Activated B cell treated with CpG ODN at 0.5 μM for 24 hours (primary cell): ENCODE data around the gene GPD1. TPM values are rescaled to one million over a fixed set of nuclear protein-coding genes. Genes with fewer than 3 reads are reported as not detected.

ENCODE experiments used
- ATAC-seq: fragments of 200-7000 bp; cut with Tn5 transposase; one replicate; pipeline ENCODE4 v1.10.0; 2021; ENCODE audit warnings: low read depth, mild to moderate bottlenecking, moderate library complexity
- CTCF ChIA-PET: fragments of 350-600 bp; sonication (Branson Sonifier 250); formaldehyde crosslinking; loops from one replicate; lab custom pipeline; 2021; ENCODE audit warnings: antibody characterized with exemption; lab: Charles Lee
- POLR2A ChIA-PET: fragments of 350-600 bp; sonication (Branson Sonifier 250); formaldehyde crosslinking; loops from one replicate; lab custom pipeline; 2021; ENCODE audit warnings: antibody characterized with exemption; lab: Charles Lee
- DNase-seq: peaks from one replicate; pipeline ENCODE4 v3.0.0; 2022
- H3K27ac Mint-ChIP-seq: one replicate; pipeline ENCODE4 v1.8.0; 2020; ENCODE audit warnings: mixed read lengths
- H3K27me3 Mint-ChIP-seq: one replicate; pipeline ENCODE4 v1.8.0; 2021; ENCODE audit warnings: mixed read lengths
- H3K36me3 Mint-ChIP-seq: one replicate; pipeline ENCODE4 v1.8.0; 2021; ENCODE audit warnings: low read depth, mixed read lengths
- H3K4me1 Mint-ChIP-seq: one replicate; pipeline ENCODE4 v1.8.0; 2021; ENCODE audit warnings: mixed read lengths
- H3K4me3 Mint-ChIP-seq: one replicate; pipeline ENCODE4 v1.8.0; 2020; ENCODE audit warnings: mild to moderate bottlenecking, mixed read lengths
- H3K9me3 Mint-ChIP-seq: one replicate; pipeline ENCODE4 v1.8.0; 2020; ENCODE audit warnings: mixed read lengths
- intact Hi-C: fragments of 100-400 bp; cut with micrococcal nuclease; formaldehyde crosslinking; loops from one replicate; pipeline ENCODE4 v1.15.1; 2024
- total RNA-seq: library from RNA; stranded (reverse); gene quantifications from 2 replicates; pipeline ENCODE4 v1.2.3, GENCODE V29; 2022
- TF ChIP-seq, protein P1 (sequence below): fragments of 200-600 bp; IDR thresholded peaks from one replicate; pipeline ENCODE4 v1.8.0; 2022; ENCODE audit warnings: antibody characterized with exemption, mild to moderate bottlenecking

Gene GPD1
- total RNA-seq, 1 donor from 2014 or later: 0.60 TPM

DNA sequence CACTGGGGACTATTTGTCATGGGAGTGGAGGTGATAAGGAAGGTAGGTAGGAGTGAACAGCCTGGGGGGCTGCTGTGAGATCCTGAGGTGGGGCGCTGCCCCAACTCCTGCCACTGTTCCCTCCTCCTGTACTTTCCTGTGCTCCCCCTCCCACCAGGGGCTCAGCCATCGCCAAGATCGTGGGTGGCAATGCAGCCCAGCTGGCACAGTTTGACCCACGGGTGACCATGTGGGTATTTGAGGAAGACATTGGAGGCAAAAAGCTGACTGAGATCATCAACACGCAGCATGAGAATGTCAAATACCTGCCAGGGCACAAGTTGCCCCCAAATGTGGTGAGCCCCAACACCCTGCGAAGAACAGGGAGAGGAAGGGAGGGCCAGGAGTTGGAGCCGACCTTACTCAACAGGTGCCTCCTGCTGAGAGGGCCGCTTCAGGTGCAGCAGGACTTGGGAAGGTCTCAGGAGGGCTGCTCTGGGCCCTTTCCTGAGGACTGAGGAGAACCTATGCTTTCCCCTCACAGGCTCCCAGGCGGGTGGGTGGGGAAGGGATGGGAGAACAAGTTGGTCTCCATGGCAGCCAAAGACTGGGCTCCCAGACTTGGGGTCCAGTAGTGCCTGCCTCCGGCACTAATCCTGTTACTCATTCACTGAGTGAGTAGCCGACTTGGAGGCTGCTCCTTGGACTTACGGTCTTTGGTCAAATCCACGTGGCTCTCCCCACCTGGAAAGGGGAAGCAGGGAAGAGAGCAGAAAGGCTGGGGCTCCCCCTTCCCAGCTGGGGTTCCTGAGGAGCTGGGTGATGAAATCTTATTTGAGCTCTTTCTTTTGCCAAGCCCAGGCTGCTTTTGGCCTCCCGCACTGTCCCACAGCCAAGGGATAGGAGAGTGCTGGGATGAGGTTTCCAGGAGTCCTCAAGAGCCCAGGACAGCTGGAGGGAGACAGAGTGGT lies 884 bp downstream of the GPD1 start:
- intact Hi-C loops: no loop called here
- Mint-ChIP-seq H3K4me1 (peaks cover 25% of the 10 kb centered on the region), H3K27ac (no peak overlapping the region), H3K9me3 (no peaks in the 10 kb centered on the region), H3K36me3 (peaks cover 34% of the 10 kb centered on the region), H3K27me3 (no peaks in the 10 kb centered on the region), H3K4me3 (no peak overlapping the region)
- ChIA-PET CTCF (interaction anchor here (1.2 to 2.4 kb wide), 2 partner anchors 17 to 34 kb away, joined by 5 to 9 read pairs; no protein-coding TSS in a partner anchor), POLR2A (interaction anchor here (1.3 to 2.1 kb wide), 3 partner anchors 7 to 20 kb away, joined by 3 to 10 read pairs (median 7); partner anchors contain the start of genes COX14 and SMARCD1)
- DNase-seq (no peak), ATAC-seq (no peak)
- TF ChIP-seq, protein P1, sequence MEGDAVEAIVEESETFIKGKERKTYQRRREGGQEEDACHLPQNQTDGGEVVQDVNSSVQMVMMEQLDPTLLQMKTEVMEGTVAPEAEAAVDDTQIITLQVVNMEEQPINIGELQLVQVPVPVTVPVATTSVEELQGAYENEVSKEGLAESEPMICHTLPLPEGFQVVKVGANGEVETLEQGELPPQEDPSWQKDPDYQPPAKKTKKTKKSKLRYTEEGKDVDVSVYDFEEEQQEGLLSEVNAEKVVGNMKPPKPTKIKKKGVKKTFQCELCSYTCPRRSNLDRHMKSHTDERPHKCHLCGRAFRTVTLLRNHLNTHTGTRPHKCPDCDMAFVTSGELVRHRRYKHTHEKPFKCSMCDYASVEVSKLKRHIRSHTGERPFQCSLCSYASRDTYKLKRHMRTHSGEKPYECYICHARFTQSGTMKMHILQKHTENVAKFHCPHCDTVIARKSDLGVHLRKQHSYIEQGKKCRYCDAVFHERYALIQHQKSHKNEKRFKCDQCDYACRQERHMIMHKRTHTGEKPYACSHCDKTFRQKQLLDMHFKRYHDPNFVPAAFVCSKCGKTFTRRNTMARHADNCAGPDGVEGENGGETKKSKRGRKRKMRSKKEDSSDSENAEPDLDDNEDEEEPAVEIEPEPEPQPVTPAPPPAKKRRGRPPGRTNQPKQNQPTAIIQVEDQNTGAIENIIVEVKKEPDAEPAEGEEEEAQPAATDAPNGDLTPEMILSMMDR: no peak

DNA sequence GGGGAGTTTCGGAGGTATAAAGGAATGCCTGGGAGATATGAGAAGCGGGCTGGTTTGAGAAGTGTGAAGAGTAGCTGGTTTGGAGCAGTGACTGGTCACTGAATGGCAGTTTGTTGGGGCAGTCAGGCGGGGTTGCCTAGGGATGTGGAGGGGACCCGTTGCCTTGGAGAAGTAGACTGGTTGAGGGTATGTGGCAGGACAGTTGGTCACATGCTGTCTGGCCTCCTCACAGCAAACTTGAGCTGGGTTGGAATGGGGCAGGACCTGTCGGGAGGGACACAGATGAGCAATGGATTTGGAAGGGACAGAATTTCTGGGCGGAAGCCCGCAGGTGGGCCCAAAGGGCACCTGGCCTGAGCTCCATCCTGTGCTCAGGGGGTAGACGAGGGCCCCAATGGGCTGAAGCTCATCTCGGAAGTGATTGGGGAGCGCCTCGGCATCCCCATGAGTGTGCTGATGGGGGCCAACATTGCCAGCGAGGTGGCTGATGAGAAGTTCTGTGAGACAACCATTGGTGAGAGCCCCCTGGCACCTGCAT lies 2.2 kb downstream of the GPD1 start:
- Mint-ChIP-seq H3K27ac (no peak overlapping the region), H3K9me3 (no peaks in the 10 kb centered on the region), H3K36me3 (peaks cover 22% of the 10 kb centered on the region), H3K4me1 (peaks cover 38% of the 10 kb centered on the region), H3K4me3 (no peak overlapping the region), H3K27me3 (no peaks in the 10 kb centered on the region)
- ChIA-PET POLR2A (interaction anchor here (8.0 kb wide), 1 partner anchor 18 kb away, joined by 262 read pairs; the partner anchor contains the start of gene SMARCD1), CTCF (interaction anchor here (0.8 kb wide), 1 partner anchor 36 kb away, joined by 3 read pairs; no protein-coding TSS in a partner anchor)
- intact Hi-C loops: no loop called here
- ATAC-seq: no peak
- DNase-seq: no peak
- TF ChIP-seq, protein P1: no peak

DNA sequence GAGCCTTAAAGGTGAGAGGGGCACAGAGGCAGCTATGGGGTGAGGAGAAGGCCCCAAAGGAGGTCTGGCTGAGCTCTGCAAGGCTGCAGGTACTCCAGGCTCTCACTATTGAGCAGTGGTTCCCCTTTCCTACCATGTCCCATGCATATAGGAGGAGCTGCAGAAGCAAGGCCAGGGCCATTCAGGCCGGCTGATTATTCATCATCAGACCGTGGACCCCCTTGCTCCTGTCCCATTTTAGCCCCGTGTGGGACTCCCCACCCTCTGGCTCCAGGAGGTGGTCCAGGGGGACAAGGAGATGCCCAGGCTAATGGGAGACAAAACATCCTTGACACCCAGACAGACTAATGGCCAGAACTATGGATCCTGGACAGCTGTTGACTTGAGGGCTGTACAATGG lies 3.1 kb downstream of the GPD1 start:
- intact Hi-C loops: no loop called here
- TF ChIP-seq, protein P1: no peak
- ChIA-PET CTCF (interaction anchor here (0.6 to 0.8 kb wide), 2 partner anchors 37 to 69 kb away, joined by 3 read pairs; no protein-coding TSS in a partner anchor), POLR2A (interaction anchor here (8.0 kb wide), 1 partner anchor 19 kb away, joined by 262 read pairs; the partner anchor contains the start of gene SMARCD1)
- no peak overlapping the region for H3K4me3 Mint-ChIP-seq
- H3K9me3 Mint-ChIP-seq: no peaks in the 10 kb centered on the region
- peaks cover 14% of the 10 kb centered on the region for H3K36me3 Mint-ChIP-seq
- DNase-seq (no peak), ATAC-seq (no peak)
- H3K27ac Mint-ChIP-seq: no peak overlapping the region
- H3K4me1 Mint-ChIP-seq: peaks cover 45% of the 10 kb centered on the region
- H3K27me3 Mint-ChIP-seq: no peaks in the 10 kb centered on the region

DNA sequence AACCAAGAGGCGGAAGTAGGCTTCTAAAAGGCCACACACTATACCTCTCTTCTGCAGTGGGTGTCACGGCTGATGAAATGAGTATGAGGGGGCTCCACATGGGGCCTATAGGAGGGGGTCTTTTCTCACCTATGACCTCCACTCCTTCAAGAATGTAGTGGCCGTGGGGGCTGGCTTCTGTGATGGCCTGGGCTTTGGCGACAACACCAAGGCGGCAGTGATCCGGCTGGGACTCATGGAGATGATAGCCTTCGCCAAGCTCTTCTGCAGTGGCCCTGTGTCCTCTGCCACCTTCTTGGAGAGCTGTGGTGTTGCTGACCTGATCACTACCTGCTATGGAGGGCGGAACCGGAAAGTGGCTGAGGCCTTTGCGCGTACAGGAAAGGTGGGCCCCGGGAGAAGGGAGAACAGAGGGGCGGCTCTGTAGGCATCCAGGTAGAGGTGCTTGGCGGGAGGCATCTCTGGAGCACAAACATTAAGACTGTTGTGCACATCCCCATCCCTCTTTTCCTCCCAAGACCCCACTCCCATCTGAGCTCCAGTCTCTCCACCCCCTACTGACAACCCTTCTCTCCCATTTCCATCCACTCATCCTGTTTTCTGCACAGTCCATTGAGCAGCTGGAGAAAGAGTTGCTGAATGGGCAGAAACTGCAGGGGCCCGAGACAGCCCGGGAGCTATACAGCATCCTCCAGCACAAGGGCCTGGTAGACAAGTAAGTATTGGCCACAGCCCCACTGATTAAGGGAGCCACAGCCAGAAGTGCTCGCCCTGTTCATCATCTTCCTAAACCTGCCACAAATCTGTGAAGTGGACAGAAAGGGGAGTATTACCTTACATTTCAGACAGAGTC lies 3.8 kb downstream of the GPD1 start:
- peak overlapping the region; percentile 82 for H3K27ac Mint-ChIP-seq
- H3K4me1 Mint-ChIP-seq: peaks cover 50% of the 10 kb centered on the region
- ChIA-PET POLR2A (interaction anchor here (0.6 to 8.0 kb wide), 2 partner anchors 20 to 45 kb away, joined by 5 to 262 read pairs; partner anchors contain the start of gene SMARCD1), CTCF (interaction anchor here (0.6 to 1.5 kb wide), 4 partner anchors 20 to 68 kb away, joined by 3 to 7 read pairs (median 4); partner anchors contain the start of gene CERS5)
- intact Hi-C loops: no loop called here
- peaks cover 17% of the 10 kb centered on the region for H3K36me3 Mint-ChIP-seq
- TF ChIP-seq, protein P1: no peak
- no peaks in the 10 kb centered on the region for H3K27me3 Mint-ChIP-seq
- ATAC-seq (no peak), DNase-seq (no peak)
- no peak overlapping the region for H3K4me3 Mint-ChIP-seq
- no peaks in the 10 kb centered on the region for H3K9me3 Mint-ChIP-seq
